Peyer's patch (tissue), 4 donors: ENCODE data around the gene DMC1. TPM values are rescaled to one million over a fixed set of nuclear protein-coding genes. Genes with fewer than 3 reads are reported as not detected.
"Not testable (repeated sequence)": the region's sequence is repeated elsewhere in the genome, so short reads cannot be mapped to it uniquely, and the experiment has no call there.

Experiments used
- DNase-seq, 3 donors: peaks; one replicate each; pipeline ENCODE4 v3.0.0-alpha.2; 2017 to 2019
- H3K27ac ChIP-seq, 4 donors: fragments of 200-600 bp; sonication (generic); one replicate each; pipeline ENCODE4 v1.5.1; 2016 to 2019
- H3K27me3 ChIP-seq, 2 donors: fragments of 200-600 bp; sonication (generic); one replicate each; pipeline ENCODE4 v1.5.1; 2019
- H3K36me3 ChIP-seq, 3 donors: fragments of 200-600 bp; sonication (generic); one replicate each; pipeline ENCODE4 v1.5.1; 2016 to 2019
- H3K4me1 ChIP-seq, 4 donors: fragments of 200-600 bp; sonication (generic); one replicate each; pipeline ENCODE4 v1.5.1; 2016 to 2019
- H3K4me3 ChIP-seq, 4 donors: fragments of 200-600 bp; sonication (generic); 1 replicate in 3 of 4; 2 replicates in 1 of 4; pipeline ENCODE4 v1.5.1; 2016 to 2019; ENCODE audit warnings: mild to moderate bottlenecking in 1 of 4
- H3K9me3 ChIP-seq, 4 donors: fragments of 200-600 bp; sonication (generic); one replicate each; pipeline ENCODE4 v1.5.1; 2016 to 2019; ENCODE audit warnings: mild to moderate bottlenecking in 1 of 4
- CTCF ChIP-seq, 6 experiments: fragments of 450-650 bp in 4 of 6; fragments of 200-600 bp in 2 of 6; sonication (generic) in 1 of 6; IDR thresholded peaks; one replicate each; pipeline ENCODE4 v1.5.1; 2017 to 2019; ENCODE audit warnings: antibody characterized with exemption in 6 of 6, mild to moderate bottlenecking in 3 of 6, moderate library complexity in 1 of 6
- POLR2A ChIP-seq, 2 donors: fragments of 450-650 bp; IDR thresholded peaks; one replicate each; pipeline ENCODE4 v1.5.1; 2017; ENCODE audit warnings: antibody characterized with exemption in 2 of 2, mild to moderate bottlenecking in 2 of 2, moderate library complexity in 2 of 2
- total RNA-seq, 4 donors: library from RNA; depleted of rRNA; stranded (reverse); fragments of >200 nt; gene quantifications; one replicate each; pipeline ENCODE4 v1.1.0, GENCODE V29; 2016

DMC1 gene
- total RNA-seq, 4 donors from 2014 or later: 4.2 TPM; not detected in 3

GRCh38 chr22:38607680-38608079 lies 37.7 kb upstream of the DMC1 start:
- no peaks in the 10 kb centered on the region for H3K9me3 ChIP-seq
- TF ChIP-seq POLR2A (IDR thresholded peaks at IDR 0.05): no peak
- no peak for TF ChIP-seq CTCF (IDR thresholded peaks at IDR 0.05)
- H3K4me3 ChIP-seq: no peak overlapping the region
- H3K4me1 ChIP-seq: no peaks in the 10 kb centered on the region
- no peak for DNase-seq
- no peak overlapping the region for H3K27ac ChIP-seq
- H3K36me3 ChIP-seq: no peaks in the 10 kb centered on the region
- H3K27me3 ChIP-seq: no peaks in the 10 kb centered on the region

- no peak for DNase-seq
Observed at GRCh38 chr22:38602166-38602565, 32.2 kb upstream of the DMC1 start.

GRCh38 chr22:38601221-38601764 lies 31.3 kb upstream of the DMC1 start:
- Histone ChIP-seq H3K4me1 (no peaks in the 10 kb centered on the region), H3K27me3 (no peaks in the 10 kb centered on the region), H3K36me3 (no peaks in the 10 kb centered on the region), H3K9me3 (no peaks in the 10 kb centered on the region), H3K4me3 (no peak overlapping the region), H3K27ac (no peak overlapping the region)
- DNase-seq: no peak
- no peak for TF ChIP-seq CTCF (IDR thresholded peaks at IDR 0.05)

More at GRCh38 chr22:38602166-38602565, 32.2 kb upstream of the DMC1 start:
- H3K36me3 ChIP-seq: no peaks in the 10 kb centered on the region
- H3K4me3 ChIP-seq: no peak overlapping the region
- TF ChIP-seq POLR2A (IDR thresholded peaks at IDR 0.05) (no peak), CTCF (IDR thresholded peaks at IDR 0.05) (no peak)
- no peaks in the 10 kb centered on the region for H3K4me1 ChIP-seq
- H3K9me3 ChIP-seq: no peaks in the 10 kb centered on the region
- no peaks in the 10 kb centered on the region for H3K27me3 ChIP-seq
- H3K27ac ChIP-seq: no peak overlapping the region

- TF ChIP-seq CTCF (IDR thresholded peaks at IDR 0.05) (no peak), POLR2A (IDR thresholded peaks at IDR 0.05) (no peak)
- Histone ChIP-seq H3K4me1 (no peaks in the 10 kb centered on the region), H3K9me3 (no peaks in the 10 kb centered on the region), H3K4me3 (no peak overlapping the region), H3K27me3 (no peaks in the 10 kb centered on the region), H3K27ac (no peak overlapping the region), H3K36me3 (no peaks in the 10 kb centered on the region)
- DNase-seq: no peak
Observed at GRCh38 chr22:38599466-38599865, 29.5 kb upstream of the DMC1 start.

GRCh38 chr22:38582923-38583322 lies 12.9 kb upstream of the DMC1 start:
- H3K27me3 ChIP-seq, H3K27ac ChIP-seq, DNase-seq, H3K4me1 ChIP-seq, H3K36me3 ChIP-seq, H3K4me3 ChIP-seq, H3K9me3 ChIP-seq: not testable (repeated sequence)

- no peak overlapping the region for H3K4me3 ChIP-seq
- DNase-seq: no peak
- TF ChIP-seq POLR2A (IDR thresholded peaks at IDR 0.05) (no peak), CTCF (IDR thresholded peaks at IDR 0.05) (no peak)
Observed at GRCh38 chr22:38578505-38578904, 8.5 kb upstream of the DMC1 start.

More at GRCh38 chr22:38578505-38578904, 8.5 kb upstream of the DMC1 start:
- no peaks in the 10 kb centered on the region for H3K9me3 ChIP-seq
- no peak overlapping the region for H3K27ac ChIP-seq
- H3K36me3 ChIP-seq: no peaks in the 10 kb centered on the region
- H3K27me3 ChIP-seq: no peaks in the 10 kb centered on the region
- H3K4me1 ChIP-seq: no peaks in the 10 kb centered on the region
